ENCODE results near the gene SLC39A11.

- no peak for TF ChIP-seq CTCF (IDR thresholded peaks at IDR 0.05)
- TF ChIP-seq POLR2A (IDR thresholded peaks at IDR 0.05) = no peak
- TF ChIP-seq EP300 (IDR thresholded peaks at IDR 0.05) = no peak
Observed at GRCh38 chr17:72614476-72614870, 478.0 kb downstream of the SLC39A11 start.
